Psoas muscle (tissue), 8 donors: ENCODE measurements around the gene NMT1. TPM values are rescaled to one million over a fixed set of nuclear protein-coding genes. Genes with fewer than 3 reads are reported as not detected.

Experiments
- ATAC-seq, 4 donors: fragments of 200-7000 bp; cut with Tn5 transposase; one replicate each; pipeline ENCODE4 v1.9.1; 2020; ENCODE audit warnings: moderate library complexity in 3 of 4, mild to moderate bottlenecking in 2 of 4
- DNase-seq, 2 donors: peaks; one replicate each; pipeline ENCODE4 v3.0.0-alpha.2; 2020
- H3K27ac ChIP-seq: fragments of 200-600 bp; one replicate; pipeline ENCODE4 v1.8.0; 2022
- H3K27me3 ChIP-seq, 3 donors: fragments of 200-600 bp in 1 of 3; one replicate each; pipeline versions ENCODE4 v1.6.1 to v1.8.0; 2013 to 2022; ENCODE audit warnings: low read length in 2 of 3, mild to moderate bottlenecking in 2 of 3, moderate library complexity in 1 of 3; ENCODE audit not compliant: insufficient read depth in 3 of 3
- H3K36me3 ChIP-seq, 2 donors: fragments of 200-600 bp in 1 of 2; one replicate each; pipeline versions ENCODE4 v1.6.1 to v1.8.0; 2013 to 2022; ENCODE audit warnings: low read depth in 1 of 2, mild to moderate bottlenecking in 1 of 2, moderate library complexity in 1 of 2; ENCODE audit not compliant: insufficient read depth in 1 of 2
- H3K4me1 ChIP-seq: fragments of 200-600 bp; one replicate; pipeline ENCODE4 v1.8.0; 2022
- H3K4me3 ChIP-seq: fragments of 200-600 bp; one replicate; pipeline ENCODE4 v1.8.0; 2022; ENCODE audit warnings: mild to moderate bottlenecking
- H3K9me3 ChIP-seq: fragments of 200-600 bp; one replicate; pipeline ENCODE4 v1.8.0; 2022
- CTCF ChIP-seq: fragments of 200-600 bp; IDR thresholded peaks from one replicate; pipeline ENCODE4 v1.8.0; 2022; ENCODE audit warnings: antibody characterized with exemption
- whole genome bisulfite sequencing, 3 donors: extraction: QIAGEN DNeasy Blood & Tissue Kit; methylation state at CpG; one replicate each; pipeline versions ENCODE4 v1.1.6 to v1.1.7; 2013; 5-methylcytosine and 5-hydroxymethylcytosine counted together
- intact Hi-C, 2 donors: fragments of 100-400 bp; cut with DNase I; formaldehyde crosslinking; loops; one replicate each; pipeline versions ENCODE4 v1.11.0 to v1.14.2; 2022
- polyA plus RNA-seq, 3 donors: library from polyadenylated mRNA; stranded (reverse); fragments of 200-250 nt; gene quantifications; one replicate each; pipeline ENCODE4 v1.2.3, GENCODE V29; 2013
- total RNA-seq, 4 donors: library from RNA; stranded (reverse); fragmentation: NEBNext Ultra II Directional in 2 of 4; extraction: Animal tissue kit (Norgen Biotek cat#: 25700) in 2 of 4; gene quantifications; one replicate each; pipeline versions ENCODE4 v1.2.1 to v1.2.4, GENCODE V29; 2021 to 2023
- donor health status: healthy with polysubstance abuse.
- donor health status: DM: no; HTN: no; CAD: no; lungs with moderate emphysema.
- donor health status: Bipolar disorder and iron deficiency.
- donor health status: healthy.
- donor health status: DM: yes; HTN: yes; CAD: no.
- donor health status: DM: no; HTN: no; CAD: no.
- donor health status: DM: no; HTN: no; CAD: no.
- donor health status: DM: yes; HTN: yes; CAD: no.

Gene NMT1
- total and polyA plus RNA-seq, 7 donors, result 58.0 to 164 (median 79.7) TPM

- Histone ChIP-seq H3K36me3 (peaks cover 10 to 69% of the 10 kb centered on the region in 2 donors), H3K4me3 (no peak overlapping the region), H3K27me3 (no peaks in the 10 kb centered on the region), H3K4me1 (peaks cover 17% of the 10 kb centered on the region), H3K27ac (peak overlapping the region; percentile 3), H3K9me3 (no peaks in the 10 kb centered on the region)
- no peak for TF ChIP-seq CTCF
- WGBS, 3 donors, result 67 to 85% (median 76%) methylated on average over 6 of the region's 6 CpGs
- ATAC-seq, result no peak
- intact Hi-C loops, result no loop called here
- DNase-seq, result no peak
These were observed 20.1 kb downstream of the NMT1 start for GRCh38 chr17:45081047-45081703.

- intact Hi-C loops, result no loop called here
- no peak for TF ChIP-seq CTCF
- H3K36me3 ChIP-seq, result peaks cover 21 to 99% of the 10 kb centered on the region in 2 donors
These were observed 25.3 kb downstream of the NMT1 start for GRCh38 chr17:45086391-45086790.

GRCh38 chr17:45086865-45087503 lies 25.9 kb downstream of the NMT1 start:
- DNase-seq (no peak), ATAC-seq (peak in 3 of 4 donors; percentile 3 to 21 (median 11))
- no peak for TF ChIP-seq CTCF
- 77 to 93% (median 78%) methylated on average over 6 of the region's 6 CpGs for WGBS, 3 donors
- Histone ChIP-seq H3K4me3 (no peak overlapping the region), H3K9me3 (no peaks in the 10 kb centered on the region), H3K27ac (peak overlapping the region; percentile 77), H3K27me3 (no peaks in the 10 kb centered on the region), H3K36me3 (peaks cover 17 to 99% of the 10 kb centered on the region in 2 donors), H3K4me1 (peaks cover 38% of the 10 kb centered on the region)
- intact Hi-C loops, result no loop called here

More at GRCh38 chr17:45086391-45086790, 25.3 kb downstream of the NMT1 start:
- Histone ChIP-seq H3K27ac (peak overlapping the region; percentile 77), H3K4me1 (peaks cover 32% of the 10 kb centered on the region), H3K27me3 (no peaks in the 10 kb centered on the region), H3K4me3 (no peak overlapping the region), H3K9me3 (no peaks in the 10 kb centered on the region)
- no peak for DNase-seq
- no peak for ATAC-seq
- WGBS, 3 donors, result 77 to 91% (median 80%) methylated on average over 4 of the region's 4 CpGs

GRCh38 chr17:45087504-45087975 lies 26.4 kb downstream of the NMT1 start:
- Histone ChIP-seq H3K4me3 (peak overlapping the region; percentile 15), H3K9me3 (no peaks in the 10 kb centered on the region), H3K27ac (peak overlapping the region; percentile 77), H3K36me3 (peaks cover 14 to 98% of the 10 kb centered on the region in 2 donors), H3K4me1 (peaks cover 44% of the 10 kb centered on the region), H3K27me3 (no peaks in the 10 kb centered on the region)
- intact Hi-C loops, result no loop called here
- WGBS, 3 donors, result 20 to 34% (median 25%) methylated on average over 3 of the region's 3 CpGs
- ATAC-seq (peak; percentile 60 to 79 (median 76)), DNase-seq (peak in 1 of 2 donors; percentile 57)
- TF ChIP-seq CTCF, result no peak
